GM13976 (cell line): ENCODE results near the gene LDLR.
"Not testable (repeated sequence)": the region's sequence is repeated elsewhere in the genome, so short reads cannot be mapped to it uniquely, and the experiment has no call there.

Source experiments
- DNase-seq: peaks from one replicate; pipeline ENCODE4 v3.0.0; 2012; ENCODE audit warnings: low spot score
- in situ Hi-C: fragments of 300-500 bp; cut with MboI; formaldehyde crosslinking; loops from one replicate; pipeline ENCODE4 v1.12.0; 2022; ENCODE audit warnings: low sequenced_read_pairs, mixed read lengths, inconsistent platforms; ENCODE audit not compliant: unreplicated experiment
- TF ChIP-seq, protein P1 (sequence below): IDR thresholded peaks from 2 replicates; pipeline ENCODE4 v1.5.1; 2012; ENCODE audit warnings: borderline replicate concordance, mild to moderate bottlenecking; ENCODE audit not compliant: insufficient read depth; ENCODE audit errors: extremely low read depth, missing control alignments, control extremely low read depth

The LDLR gene

DNA sequence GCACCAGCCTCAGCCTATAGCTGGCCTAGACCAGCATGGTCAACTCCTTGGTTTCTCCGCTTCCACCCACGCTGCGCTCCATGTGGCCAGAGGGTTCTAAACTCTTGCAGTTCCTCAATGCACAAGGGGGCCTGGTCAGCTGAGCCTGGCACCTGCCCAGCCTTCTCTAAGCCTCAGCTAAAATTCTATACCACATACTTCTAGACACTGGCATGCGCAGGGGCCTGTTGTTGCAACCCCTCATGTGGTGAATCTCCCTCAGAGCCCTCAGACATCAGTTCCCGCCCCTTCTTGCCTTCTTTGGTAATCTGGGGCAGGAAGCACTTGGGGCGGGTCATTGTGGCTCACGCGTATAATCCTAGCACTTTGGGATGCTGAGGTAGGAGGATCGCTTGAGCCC, 19.7 kb upstream of the LDLR start:
- DNase-seq = no peak
- in situ Hi-C loops = no loop called here
- TF ChIP-seq, protein P1, sequence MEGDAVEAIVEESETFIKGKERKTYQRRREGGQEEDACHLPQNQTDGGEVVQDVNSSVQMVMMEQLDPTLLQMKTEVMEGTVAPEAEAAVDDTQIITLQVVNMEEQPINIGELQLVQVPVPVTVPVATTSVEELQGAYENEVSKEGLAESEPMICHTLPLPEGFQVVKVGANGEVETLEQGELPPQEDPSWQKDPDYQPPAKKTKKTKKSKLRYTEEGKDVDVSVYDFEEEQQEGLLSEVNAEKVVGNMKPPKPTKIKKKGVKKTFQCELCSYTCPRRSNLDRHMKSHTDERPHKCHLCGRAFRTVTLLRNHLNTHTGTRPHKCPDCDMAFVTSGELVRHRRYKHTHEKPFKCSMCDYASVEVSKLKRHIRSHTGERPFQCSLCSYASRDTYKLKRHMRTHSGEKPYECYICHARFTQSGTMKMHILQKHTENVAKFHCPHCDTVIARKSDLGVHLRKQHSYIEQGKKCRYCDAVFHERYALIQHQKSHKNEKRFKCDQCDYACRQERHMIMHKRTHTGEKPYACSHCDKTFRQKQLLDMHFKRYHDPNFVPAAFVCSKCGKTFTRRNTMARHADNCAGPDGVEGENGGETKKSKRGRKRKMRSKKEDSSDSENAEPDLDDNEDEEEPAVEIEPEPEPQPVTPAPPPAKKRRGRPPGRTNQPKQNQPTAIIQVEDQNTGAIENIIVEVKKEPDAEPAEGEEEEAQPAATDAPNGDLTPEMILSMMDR = no peak

DNA sequence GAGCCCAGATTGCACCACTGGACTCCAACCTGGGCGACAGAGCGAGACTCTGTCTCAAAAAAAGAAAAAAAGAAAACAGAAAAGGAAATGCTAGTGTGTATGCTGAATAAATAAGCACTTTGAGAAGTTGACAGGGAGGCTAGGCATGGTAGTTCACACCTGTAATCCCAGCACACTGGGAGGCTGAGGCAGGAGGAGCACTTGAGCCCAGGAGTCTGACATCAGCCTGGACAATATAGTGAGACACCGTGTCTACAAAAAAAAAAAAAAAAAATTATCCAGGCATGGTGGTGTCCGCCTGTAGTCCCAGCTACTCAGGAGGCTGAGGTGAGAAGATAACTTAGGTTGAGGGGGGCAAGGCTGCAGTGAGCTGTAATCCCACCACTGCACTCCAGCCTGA, 19.1 kb upstream of the LDLR start:
- DNase-seq = no peak
- TF ChIP-seq, protein P1 = no peak
- in situ Hi-C loops = no loop called here

- TF ChIP-seq, protein P1 = no peak
- in situ Hi-C loops = no loop called here
- DNase-seq = no peak
These were observed 15.7 kb upstream of the LDLR start for GRCh38 chr19:11073568-11073967.

GRCh38 chr19:11076792-11077191, 12.5 kb upstream of the LDLR start:
- DNase-seq, in situ Hi-C loops: not testable (repeated sequence)

- TF ChIP-seq, protein P1 = no peak
- in situ Hi-C loops = no loop called here
- DNase-seq = no peak
These were observed 10.4 kb upstream of the LDLR start for GRCh38 chr19:11078893-11079292.

- TF ChIP-seq, protein P1 = no peak
- DNase-seq = no peak
- in situ Hi-C loops = no loop called here
These were observed 9.3 kb upstream of the LDLR start for GRCh38 chr19:11079999-11080398.

DNA sequence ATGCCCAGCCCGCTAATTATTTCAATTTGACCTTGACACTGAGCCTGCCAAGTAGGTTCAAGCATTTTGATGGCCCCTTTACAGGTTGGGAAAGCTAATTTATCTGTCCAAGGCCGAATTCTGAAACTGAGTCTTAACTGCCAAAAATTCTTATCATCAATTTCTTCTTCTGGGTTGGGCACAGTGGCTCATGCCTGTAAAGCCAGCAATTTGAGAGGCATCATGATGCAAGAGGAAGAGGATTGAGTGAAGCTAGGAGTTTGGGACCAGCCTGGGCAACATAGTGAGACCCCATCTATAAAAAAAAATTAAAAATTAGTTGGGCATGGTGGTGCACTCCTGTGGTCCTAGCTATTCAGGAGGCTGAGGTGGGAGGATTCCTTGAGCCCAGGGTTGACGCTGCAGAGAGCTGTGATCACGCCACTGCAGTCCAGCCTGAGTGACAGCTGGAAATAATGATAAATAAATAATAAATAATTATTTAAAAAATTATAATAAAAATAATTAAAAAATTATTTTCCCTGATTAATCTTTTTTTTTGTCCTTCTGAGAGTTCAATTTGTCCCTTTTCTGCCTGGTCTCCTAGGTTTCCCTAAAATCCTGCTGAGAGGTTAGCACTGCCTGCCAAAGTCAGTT, 1.3 kb upstream of the LDLR start:
- TF ChIP-seq, protein P1 = no peak
- in situ Hi-C loops = no loop called here
- DNase-seq = no peak
